ENCODE measurements around the gene GOLPH3L.

Gene GOLPH3L

GRCh38 chr1:150596976-150597375 is 100.0 kb downstream of the GOLPH3L start:
- TF ChIP-seq ZNF70 (CRISPR knock-in tag; IDR thresholded peaks at IDR 0.05) (no peak), GLIS3 (CRISPR knock-in tag; IDR thresholded peaks at IDR 0.05) (no peak), PPARA (CRISPR knock-in tag; IDR thresholded peaks at IDR 0.05; ENCODE audit: borderline replicate concordance) (no peak), ZC3H10 (CRISPR knock-in tag; IDR thresholded peaks at IDR 0.05) (no peak), RARB (CRISPR knock-in tag; IDR thresholded peaks at IDR 0.05) (no peak), TOX (CRISPR knock-in tag; IDR thresholded peaks at IDR 0.05; ENCODE audit: borderline replicate concordance) (no peak), ZFP30 (CRISPR knock-in tag; IDR thresholded peaks at IDR 0.05) (no peak), ZNF8 (CRISPR knock-in tag; IDR thresholded peaks at IDR 0.05) (no peak), BACH2 (CRISPR knock-in tag; IDR thresholded peaks at IDR 0.05; ENCODE audit: borderline replicate concordance) (no peak), ARNTL (CRISPR knock-in tag; IDR thresholded peaks at IDR 0.05; ENCODE audit: borderline replicate concordance, low read depth) (no peak), ESRRG (CRISPR knock-in tag; IDR thresholded peaks at IDR 0.05) (no peak), SNAI2 (CRISPR knock-in tag; IDR thresholded peaks at IDR 0.05) (no peak), TCF4 (CRISPR knock-in tag; IDR thresholded peaks at IDR 0.05; ENCODE audit: borderline replicate concordance) (no peak), ISL1 (CRISPR knock-in tag; IDR thresholded peaks at IDR 0.05) (no peak), ZNF565 (CRISPR knock-in tag; conservative IDR thresholded peaks at IDR 0.05; ENCODE audit: low read depth) (no peak), ZFP3 (CRISPR knock-in tag; IDR thresholded peaks at IDR 0.05) (no peak), CSRNP3 (CRISPR knock-in tag; IDR thresholded peaks at IDR 0.05) (no peak)
- TF ChIP-seq, protein P1, sequence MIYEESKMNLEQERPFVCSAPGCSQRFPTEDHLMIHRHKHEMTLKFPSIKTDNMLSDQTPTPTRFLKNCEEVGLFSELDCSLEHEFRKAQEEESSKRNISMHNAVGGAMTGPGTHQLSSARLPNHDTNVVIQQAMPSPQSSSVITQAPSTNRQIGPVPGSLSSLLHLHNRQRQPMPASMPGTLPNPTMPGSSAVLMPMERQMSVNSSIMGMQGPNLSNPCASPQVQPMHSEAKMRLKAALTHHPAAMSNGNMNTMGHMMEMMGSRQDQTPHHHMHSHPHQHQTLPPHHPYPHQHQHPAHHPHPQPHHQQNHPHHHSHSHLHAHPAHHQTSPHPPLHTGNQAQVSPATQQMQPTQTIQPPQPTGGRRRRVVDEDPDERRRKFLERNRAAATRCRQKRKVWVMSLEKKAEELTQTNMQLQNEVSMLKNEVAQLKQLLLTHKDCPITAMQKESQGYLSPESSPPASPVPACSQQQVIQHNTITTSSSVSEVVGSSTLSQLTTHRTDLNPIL (CRISPR knock-in tag; IDR thresholded peaks at IDR 0.05; ENCODE audit: low read depth) = no peak
- TF ChIP-seq, protein P2, sequence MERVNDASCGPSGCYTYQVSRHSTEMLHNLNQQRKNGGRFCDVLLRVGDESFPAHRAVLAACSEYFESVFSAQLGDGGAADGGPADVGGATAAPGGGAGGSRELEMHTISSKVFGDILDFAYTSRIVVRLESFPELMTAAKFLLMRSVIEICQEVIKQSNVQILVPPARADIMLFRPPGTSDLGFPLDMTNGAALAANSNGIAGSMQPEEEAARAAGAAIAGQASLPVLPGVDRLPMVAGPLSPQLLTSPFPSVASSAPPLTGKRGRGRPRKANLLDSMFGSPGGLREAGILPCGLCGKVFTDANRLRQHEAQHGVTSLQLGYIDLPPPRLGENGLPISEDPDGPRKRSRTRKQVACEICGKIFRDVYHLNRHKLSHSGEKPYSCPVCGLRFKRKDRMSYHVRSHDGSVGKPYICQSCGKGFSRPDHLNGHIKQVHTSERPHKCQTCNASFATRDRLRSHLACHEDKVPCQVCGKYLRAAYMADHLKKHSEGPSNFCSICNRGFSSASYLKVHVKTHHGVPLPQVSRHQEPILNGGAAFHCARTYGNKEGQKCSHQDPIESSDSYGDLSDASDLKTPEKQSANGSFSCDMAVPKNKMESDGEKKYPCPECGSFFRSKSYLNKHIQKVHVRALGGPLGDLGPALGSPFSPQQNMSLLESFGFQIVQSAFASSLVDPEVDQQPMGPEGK (CRISPR knock-in tag; IDR thresholded peaks at IDR 0.05; ENCODE audit: borderline replicate concordance) = no peak
- ATAC-seq = no peak

Data from SK-N-SH treated with all-trans-retinoic acid at 6 μM for 48 hours (cell line).